HG02610 (cell line): Measurements from ENCODE around the gene S100A11.

ENCODE experiments used
- ATAC-seq: cut with Tn5 transposase; IDR thresholded peaks from one replicate; pipeline ENCODE4 v1.9.1; 2021; ENCODE audit warnings: mild to moderate bottlenecking, moderate library complexity; ENCODE audit not compliant: unreplicated experiment

Gene S100A11

DNA sequence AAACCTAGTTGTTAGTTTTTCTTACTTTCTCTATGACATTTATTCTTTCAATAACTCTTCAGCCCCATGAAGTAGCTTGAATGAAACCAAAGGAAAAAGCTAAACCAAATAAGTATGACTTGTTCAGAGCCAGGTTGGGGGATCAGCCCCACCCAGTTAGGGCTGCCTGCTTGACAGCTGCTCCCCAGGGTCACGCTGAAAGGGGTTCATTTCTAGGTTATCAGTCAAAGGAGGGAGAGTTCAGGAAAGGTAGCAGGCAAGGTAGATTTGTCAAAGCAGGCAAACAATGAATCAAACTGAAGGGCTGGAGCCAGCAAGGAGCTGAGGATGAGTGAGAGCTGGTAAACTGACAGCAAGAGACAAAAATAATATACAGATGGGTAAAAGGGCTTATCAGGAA, 3.1 kb upstream of the S100A11 start:
- ATAC-seq: no peak

DNA sequence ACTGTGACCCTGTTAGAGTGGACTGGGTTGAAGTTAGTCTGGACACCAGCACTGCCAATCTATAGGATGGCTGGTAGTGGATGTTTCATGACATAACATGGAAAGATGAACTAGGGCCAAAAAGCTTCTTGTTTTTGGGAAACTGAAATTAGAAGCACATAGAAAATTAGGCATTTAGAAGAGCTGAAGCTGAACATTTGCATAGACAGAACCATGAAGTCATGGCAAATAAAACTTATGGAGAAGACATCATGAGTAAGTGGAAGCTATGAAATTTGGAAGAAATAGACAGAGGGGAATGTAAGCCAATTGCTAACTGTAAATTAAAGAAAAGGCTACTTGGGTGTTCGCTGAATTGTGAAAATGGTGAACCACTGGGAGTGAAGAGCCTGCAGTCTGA, 2.7 kb upstream of the S100A11 start:
- no peak for ATAC-seq

DNA sequence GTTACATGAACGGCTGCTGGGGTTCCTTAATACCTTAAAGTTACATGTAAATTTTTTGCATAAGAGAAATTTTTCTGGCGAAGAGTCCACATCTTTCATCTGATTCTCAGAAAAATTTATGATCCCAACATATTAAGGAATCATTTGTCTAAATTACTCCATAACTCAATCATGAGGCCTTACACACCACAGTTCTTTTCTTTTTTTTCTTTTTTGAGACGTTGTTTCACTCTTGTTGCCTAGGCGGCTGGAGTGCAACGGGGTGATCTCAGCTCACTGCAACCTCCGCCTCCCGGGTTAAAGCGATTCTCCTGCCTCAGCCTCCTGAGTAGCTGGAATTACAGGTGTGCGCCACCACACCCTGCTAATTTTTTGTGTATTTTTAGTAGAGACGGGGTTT, 2.1 kb upstream of the S100A11 start:
- no peak for ATAC-seq

DNA sequence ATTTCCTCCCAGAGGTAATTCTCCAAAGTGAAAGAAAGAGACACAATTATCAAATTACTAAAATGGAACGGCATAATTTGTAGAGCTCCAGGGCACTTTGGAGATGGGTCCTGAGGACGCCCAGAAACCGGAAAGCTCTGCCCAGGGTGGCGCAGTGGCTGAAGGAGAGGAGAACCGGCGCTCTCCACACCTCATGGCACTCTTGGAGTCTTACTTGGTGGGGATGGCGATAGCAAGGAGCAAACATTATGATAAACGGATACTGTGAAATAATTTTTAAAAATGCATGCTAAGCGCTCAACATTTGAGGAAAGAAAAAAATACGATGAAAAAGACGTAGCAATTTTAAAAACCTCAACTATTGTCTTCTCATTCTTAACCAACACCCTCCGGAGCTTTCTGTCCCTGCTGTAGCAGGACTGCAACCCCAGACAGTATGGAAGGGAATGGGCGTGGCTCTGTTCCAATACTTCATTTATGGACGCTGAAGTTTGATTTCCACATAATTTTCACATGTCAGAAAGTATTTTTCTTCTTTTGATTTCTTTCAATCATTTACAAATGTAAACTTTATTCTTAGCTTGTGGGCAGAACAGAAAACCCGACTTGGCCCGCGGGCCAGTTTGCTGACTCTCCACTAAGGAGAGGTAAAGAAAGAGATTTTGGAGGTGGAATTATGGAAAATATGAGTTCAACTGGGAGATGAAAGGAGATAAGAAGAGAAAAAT, 1.1 kb downstream of the S100A11 start:
- no peak for ATAC-seq

DNA sequence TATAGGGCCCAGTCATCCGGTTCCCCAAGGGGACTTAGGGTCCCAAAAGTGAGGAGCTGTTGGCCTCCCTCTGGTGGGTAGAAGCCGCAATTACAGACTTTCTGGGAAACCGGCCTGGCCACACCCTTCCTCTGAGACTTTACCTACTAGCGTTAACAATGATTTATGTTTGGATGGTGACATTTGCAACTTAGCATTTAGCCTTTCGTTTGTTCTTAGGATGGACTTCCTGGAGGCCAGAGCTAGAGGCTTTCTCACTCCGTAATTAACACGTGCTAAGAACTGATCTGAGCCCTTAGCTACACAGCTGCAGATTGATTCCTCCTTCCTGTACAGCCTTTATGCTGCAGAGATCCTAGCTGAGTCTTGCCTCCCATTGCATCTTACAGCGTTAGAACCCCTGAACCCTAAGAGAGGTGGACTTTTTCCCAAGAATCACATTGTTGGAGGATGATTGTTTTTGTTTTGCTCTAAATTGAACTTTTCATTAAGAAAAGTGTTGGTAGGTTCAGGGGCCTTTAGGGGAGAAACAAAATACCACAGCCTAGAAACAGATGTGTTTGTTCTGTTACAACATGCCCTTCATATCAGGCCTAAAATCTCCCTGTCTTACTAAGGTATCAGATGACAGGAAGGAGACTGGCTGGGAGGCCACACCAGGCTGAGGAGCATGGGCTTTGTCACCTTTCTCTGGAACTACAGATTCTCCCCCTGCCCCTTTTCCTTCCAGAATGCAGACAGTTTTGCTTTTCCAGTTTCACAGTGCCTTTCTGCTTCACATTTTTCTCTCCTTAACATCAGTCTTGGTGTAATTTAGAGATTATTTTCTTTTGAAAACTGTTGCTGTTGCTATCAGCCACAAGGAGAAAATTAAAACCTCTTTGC, 1.9 kb downstream of the S100A11 start:
- peak; percentile 43 for ATAC-seq

DNA sequence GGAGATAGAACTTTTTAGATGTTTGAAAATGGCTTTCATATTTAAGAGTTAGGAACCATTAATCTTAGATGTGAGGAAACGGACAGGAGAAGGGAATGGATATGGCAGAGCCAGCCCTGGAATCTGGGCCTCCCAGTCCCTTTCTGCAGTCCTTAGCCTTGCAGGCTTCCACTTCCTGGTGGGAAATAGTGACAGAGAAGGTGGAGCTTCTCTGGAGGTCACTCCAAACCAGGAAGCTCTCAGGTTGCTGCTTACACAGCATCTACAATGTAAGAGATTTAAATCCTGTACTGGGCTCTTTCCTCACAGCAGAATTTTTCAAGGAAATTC, 2.5 kb downstream of the S100A11 start:
- ATAC-seq: peak; percentile 4

DNA sequence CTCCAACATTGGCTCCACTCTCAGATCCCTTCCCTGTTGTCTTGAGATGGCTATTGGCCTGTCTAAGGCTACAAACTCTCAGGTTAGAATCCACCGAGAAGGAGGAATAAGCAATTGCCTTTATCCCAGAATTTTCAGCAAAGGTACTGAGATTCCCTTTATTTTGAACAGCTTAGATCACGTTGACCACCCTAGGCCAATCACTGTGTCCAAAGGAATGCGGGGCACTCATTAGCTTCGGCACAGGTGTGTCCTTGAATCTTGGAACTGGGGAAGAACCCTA, 6.9 kb downstream of the S100A11 start:
- ATAC-seq: no peak

DNA sequence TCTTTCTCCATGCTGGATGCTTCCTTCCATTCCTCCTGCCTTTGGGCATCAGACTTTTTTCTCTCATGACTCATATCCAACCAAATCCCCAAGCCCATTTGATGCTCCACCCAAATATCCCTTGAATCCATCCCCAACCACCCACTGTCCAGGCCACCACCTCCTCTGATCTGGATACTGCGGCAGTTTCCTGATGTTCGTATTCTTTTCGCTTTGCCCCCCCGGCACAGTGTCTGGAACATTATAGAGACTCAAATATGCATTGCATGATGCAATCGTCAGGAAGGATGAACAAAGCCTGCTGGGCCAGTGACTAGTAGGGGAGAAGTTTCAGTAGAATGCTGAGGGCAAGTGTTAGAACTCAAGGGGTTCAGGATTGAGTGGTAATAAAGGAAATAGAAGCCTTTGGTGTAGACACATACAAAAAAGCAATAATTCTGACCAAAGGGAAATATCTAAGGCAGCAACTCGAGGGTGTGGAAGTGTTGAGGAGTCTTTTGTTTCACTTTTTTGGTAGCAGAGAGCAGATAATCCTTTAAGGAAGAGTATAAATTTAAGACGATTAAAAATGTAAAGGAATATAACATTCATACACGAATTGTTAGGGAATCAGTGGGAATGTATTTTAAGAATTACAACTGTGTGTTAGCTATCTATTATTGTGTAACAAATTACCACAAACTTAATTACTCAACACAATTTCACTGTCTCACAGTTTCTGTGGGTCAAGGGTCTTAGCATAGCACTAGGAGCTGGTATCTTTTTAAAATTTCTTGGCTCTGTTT, 7.5 kb downstream of the S100A11 start:
- no peak for ATAC-seq

DNA sequence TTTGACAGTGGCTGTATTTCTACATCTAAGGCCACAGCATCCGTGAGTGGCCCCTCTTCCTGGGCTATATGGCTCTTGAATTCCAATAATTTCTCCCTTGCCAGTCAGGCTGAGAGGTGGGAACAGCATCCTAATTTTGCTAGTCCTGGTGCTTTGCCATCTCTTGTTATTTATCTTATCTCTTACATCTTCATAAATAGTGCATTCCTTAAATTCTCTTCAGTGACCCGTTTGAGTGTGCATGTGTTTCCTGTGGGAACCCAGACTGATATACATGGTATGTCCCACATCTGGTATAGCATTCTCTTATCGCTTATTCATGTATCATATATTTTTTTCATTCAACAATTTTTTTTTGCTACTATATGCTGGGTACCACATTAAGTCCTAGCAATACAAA, 9.9 kb downstream of the S100A11 start:
- ATAC-seq: no peak

DNA sequence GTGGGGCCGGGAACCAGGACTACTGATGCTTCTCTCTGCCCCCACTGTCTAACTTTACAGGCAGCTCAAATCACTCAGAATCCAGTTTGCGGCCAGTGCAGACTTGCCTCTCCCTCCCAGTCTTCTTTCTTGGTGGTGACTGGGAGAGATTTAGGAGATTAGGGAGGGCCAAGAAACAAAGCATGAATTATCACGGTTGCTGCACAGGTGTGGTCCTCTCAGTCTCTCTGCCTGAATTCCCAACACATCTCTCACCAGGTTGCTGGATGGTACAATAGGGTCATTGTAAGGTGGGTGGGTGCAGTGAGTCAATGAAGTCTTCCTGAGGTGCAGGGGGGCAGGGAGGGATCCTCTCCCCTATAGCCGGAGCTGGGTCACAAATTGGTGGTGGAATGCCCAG, 12.6 kb downstream of the S100A11 start:
- ATAC-seq: no peak

DNA sequence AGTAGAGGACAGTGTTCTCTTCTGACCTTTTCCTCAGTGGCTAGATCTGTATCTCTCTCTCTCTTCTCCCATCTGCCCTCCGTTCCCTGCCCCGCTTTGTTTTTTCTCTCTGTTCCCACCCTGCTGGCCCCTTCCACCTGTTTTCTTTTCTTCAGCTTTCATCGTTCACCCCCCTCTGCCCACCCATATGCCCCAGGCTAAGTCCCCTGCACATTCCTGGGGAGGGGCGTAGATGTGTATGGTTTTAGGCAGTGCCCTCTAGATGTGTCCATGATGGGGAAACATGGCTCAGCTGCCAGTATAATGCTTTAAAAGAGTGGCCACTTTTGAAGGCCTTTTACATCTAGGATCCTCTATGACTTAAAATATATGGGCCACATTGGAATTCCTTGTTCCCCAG, 13.6 kb downstream of the S100A11 start:
- ATAC-seq: no peak

DNA sequence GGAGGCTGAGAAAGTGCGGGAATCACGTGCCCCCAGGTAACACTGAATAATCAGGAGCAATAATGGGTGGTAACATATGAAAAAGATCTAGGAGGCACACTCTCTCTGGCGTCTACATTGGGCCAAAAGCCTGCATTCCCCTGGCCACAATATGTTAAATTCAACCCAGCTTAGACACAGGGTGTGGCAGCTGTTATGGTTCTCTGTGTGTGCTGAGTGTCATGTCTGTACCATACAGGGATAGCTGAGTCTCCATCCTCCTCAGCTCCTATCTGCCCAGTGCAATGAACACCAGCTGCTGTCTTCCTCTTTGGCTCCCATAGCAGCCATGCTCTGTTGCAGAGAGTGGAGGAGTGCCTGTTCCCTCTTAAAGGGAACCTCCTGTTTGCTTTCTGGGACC, 14.3 kb downstream of the S100A11 start:
- ATAC-seq: no peak

DNA sequence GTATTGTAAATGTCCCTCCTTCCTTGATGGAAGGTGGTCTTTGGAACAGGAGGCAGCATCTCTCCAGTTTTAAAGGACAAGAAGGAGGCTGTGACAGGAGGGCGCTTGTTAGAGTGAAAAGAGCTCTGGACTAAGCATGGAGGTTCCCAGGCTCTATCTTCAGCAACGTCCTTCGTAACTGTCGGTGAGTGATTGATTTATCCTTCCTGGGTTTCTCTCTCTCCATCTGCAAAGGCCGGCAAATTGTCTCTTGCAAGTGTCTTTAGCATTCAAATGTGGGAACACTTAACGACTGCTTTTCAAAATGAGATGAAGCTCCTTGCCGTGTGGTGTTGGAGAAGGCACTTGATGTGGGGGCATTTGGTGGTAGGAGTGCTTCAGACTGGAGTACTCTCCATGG, 15.2 kb downstream of the S100A11 start:
- ATAC-seq: no peak

DNA sequence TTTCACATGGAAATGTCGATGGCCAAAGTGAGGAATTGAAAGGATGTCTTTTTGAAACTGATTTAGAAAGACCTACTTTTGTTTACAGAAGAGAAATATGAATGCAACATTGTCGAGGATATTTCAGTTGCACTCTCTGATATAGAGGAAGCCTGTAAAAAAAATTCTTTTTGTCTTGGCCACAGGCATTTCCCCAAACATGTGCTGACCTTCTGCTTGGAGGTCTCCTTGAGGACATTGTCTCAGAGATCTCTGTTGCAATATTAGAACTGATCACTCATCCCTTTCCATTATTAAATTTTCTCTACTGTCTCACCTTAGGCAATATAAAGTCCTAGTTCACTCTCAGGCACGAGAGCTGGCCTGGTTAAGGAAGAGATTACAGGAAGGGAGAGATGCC, 16.0 kb downstream of the S100A11 start:
- ATAC-seq: no peak

DNA sequence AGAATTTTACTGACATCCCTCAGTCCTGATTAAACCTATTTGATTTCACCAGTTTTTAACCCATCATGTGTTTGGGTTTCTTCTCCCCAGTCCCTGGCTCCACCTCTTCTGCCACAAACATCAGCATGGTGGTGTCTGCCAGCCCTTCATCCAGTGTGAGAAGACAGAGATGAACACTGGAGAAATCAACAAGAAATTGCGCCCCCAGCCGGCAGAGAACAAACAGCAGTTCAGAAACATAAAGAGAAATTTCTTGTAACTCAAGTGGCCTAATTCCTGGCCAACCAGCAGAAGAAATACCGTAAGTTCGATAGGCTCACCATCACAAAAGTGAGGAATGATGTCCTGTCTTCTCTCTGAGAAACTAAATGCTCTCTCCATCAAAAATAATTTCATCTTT, 18.3 kb downstream of the S100A11 start:
- ATAC-seq: no peak

DNA sequence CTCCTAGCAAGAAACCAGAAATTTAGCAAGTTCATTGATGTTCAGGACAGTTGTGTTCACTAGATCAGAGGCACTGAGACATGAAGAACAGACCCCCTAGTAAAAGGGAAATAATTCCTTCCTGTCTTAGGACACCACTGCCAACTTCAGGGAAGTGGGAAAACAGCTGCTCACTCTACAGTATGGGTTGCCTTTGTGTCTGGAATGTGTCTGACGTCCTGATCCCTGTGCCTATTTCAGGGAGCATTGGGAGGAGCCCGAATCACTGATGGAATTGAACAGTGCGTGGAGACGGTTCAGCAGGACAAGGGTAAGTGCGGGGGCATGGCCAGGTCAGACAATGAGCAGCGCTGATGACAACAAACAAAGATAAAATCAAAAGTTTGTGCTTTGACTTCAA, 21.0 kb downstream of the S100A11 start:
- no peak for ATAC-seq

DNA sequence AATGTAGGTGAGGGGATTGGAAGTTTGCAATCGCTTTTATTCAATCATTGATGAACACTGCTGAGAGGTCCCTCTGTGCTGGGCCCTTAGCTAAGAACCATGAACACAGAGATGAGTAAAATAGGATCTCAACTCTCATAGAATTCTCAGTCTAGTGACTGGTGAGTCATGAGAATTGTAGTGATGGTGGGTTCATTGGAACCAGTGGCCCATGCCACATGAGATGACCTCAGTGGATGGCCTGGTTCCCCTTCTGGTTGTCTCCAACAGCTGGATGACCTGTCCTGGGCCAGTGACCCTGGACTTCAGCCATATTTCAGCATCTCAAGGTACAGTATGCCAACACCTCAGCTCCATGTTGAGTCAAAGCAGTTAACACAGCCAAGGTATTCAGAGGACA, 21.9 kb downstream of the S100A11 start:
- no peak for ATAC-seq

DNA sequence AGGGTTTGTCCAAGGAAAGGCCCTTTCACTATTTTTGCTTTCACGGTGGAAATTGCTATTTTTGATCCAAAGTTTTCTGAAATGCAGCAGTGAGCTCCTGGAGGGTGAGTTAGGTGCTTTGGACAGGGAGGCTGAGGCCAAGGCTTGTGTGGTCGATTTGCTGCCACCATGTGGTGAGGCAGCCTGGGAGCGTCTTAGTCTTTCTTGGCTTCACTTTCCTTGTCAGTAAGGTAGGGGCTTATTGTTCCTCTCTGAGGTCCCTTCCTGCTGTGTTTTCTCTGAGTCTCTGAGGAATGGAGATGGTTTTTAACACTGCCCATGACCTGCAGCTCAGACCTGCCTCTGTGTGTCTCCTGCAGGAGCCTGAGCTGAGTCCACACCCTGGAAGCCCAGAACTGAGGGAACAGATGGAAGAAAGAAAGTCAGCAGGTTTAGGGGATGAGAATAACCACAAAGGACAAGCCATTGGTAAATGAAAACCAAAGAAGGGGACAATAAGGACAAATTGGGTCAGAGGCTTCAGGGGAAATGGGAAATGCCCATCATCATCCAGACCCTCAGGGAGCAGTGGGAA, 23.1 kb downstream of the S100A11 start:
- ATAC-seq: no peak

DNA sequence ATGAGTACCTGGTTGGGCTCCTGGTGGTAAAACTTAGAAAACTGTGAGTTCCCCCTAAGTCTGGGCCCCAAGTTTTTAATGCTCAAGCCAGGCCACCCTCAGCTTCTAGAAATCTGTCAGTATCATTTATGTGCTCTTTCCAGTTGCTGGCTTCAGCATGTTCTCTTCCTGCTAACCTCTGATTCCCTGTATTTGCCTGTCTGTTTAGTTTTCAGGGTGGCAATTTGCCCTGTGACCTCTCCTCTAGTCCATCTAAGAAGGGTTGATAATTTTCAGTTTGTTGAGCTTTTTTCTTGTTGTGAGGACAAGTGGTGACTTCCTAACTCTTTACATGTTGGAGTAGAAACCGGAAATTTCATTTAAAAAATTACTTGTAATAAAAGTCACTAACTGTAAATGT, 27.1 kb downstream of the S100A11 start:
- no peak for ATAC-seq

DNA sequence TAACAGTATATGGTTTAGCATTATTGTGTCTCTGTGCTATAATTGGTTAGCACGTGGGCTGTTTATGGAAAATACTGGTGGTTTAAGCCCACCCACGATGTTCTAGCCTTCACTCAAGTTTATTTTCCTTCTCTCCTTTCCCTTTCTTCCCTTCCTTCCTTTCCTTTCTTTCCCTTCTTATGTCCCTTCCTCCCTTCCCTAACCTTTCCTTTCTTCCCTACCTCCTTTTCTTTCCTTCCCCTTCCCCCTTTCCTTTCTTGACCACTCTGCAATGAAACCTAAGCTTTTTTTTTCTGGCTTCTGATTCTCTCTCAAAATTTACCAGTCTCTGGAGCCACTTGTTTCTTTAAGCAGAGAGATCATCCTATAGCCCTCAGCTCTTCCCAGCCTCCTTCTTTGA, 29.8 kb downstream of the S100A11 start:
- ATAC-seq: no peak

DNA sequence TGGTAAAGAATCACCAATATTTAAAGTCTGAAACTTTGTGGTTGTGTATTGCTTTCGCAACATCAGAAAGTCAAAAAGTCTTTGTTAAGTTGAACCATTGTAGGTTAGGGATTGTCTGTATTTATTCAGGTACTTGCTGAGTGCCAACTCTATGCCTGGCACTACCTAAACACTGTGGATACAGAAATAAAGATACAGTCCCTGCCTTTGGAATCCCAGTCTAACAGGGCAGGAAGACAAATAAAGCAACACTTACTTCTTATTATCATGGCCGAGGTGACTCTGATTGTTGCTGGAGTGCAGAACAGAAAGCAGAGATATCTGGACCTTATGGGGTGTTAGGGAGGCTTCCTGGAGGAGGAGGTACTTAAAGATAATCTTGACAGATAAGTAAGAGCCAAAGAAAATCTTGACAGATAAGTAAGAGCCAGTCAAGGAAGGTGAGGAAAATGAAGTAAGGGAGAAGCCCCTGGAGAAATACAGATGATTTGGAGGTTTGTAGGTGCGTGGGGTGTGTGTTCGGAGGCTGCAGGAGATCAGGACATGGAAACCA, 31.4 kb downstream of the S100A11 start:
- no peak for ATAC-seq
